ENCODE measurements around the gene FBXW4. TPM values are rescaled to one million over a fixed set of nuclear protein-coding genes. Genes with fewer than 3 reads are reported as not detected.

The FBXW4 gene
- total RNA-seq, 1 donor, result 78.9 TPM

DNA sequence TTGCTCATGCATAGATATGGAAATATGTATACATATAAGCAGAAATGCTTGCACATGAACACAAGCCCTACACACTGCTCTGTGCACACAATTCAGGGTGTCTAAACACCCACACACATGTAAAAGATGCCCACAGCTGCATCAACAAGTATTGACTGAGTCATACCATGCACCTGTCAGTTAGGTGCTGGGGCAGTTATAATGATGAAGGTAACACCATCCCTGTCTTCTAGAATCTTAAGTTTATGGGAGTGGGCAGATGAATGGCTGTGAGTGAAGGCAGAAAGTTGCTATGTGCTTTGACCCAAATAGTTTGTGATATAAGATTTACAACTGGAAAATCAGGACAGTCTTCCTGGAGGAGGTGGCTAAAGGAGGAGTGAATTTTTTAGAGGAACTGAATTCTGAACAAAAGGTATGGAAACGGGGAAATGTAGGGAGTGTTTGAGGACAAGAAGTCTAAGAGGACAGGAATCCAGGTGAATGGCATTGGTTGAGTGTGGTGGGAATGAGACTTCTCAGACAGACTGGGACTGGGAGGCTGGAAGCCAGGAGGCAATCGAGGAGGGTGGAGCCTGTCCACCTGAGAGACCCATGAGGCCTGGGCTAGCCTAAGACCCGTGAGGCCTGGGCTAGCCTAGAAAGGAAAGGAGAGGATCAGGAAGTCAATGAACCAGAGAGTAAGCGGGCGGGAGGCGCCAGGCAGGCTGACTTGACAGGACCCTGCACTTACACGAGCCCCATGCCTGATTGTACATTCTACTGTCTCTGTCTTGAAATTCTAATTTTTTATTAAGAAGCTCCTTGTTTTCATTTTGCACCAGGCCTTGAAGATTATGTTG is 127.6 kb downstream of the FBXW4 start:
- Histone ChIP-seq H3K27me3 (ENCODE audit: insufficient read depth, low read length) (peaks cover 46% of the 10 kb centered on the region), H3K9me3 (ENCODE audit: low read depth, low read length) (no peaks in the 10 kb centered on the region), H3K4me3 (ENCODE audit: low read length) (no peak overlapping the region), H3K4me1 (ENCODE audit: insufficient read depth, low read length) (peaks cover 23% of the 10 kb centered on the region)

DNA sequence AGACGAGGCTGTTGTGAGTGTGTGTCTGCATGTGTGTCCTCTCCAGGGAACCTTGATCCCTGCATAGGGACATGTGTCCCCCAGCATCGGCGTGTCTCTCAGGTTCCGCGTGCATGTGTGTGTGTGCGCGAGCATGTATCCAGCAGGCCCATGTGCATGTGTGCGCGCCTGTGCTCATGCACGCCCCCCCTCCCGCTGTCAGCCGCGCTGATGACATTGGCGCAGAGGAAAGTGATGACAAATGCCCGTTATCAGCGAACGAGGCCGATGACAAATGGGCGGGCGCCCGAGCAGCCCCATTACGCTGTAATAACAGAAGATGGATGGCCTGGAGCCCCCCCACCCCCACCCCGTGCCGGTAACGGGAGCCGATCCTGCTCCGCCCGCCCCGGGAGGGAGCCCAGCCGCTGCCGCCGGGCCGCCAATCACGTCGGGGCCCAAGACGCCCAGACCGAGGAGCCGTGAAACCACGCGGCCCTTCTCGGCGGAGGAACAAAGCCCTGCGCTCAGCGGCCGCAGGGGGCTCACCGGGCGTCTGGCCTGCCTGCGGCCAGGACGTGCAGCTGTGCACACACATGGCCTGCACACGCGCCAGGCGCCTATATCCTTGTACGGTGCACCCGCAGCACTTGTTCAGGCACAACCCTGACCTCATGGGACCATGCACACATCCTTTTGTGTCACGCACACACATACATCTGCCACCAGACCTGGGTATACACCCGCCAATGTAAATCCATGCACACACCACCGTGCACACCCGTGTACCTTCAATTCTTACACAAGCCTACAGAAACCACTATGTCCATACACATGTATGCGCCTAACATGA is 128.4 kb downstream of the FBXW4 start:
- Histone ChIP-seq H3K4me1 (ENCODE audit: insufficient read depth, low read length) (peaks cover 23% of the 10 kb centered on the region), H3K4me3 (ENCODE audit: low read length) (no peak overlapping the region), H3K9me3 (ENCODE audit: low read depth, low read length) (no peaks in the 10 kb centered on the region), H3K27me3 (ENCODE audit: insufficient read depth, low read length) (peaks cover 46% of the 10 kb centered on the region)

DNA sequence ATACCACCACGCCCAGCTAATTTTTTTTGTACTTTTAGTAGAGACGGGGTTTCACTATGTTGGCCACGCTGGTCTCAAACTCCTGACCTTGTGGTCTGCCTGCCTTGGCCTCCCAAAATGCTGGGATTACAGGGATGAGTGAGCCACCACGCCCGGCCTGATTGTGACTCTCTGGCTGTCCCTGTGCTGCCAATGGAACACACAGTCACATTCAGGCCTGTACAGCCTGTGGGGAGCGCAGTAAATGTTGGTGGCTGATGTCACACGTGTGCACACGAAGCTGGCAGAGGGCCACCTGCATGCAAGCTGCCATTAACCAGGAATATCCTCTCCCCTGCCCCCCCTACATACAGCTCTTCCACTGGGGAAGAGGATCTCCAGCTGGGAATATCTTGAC is 129.0 kb downstream of the FBXW4 start:
- peaks cover 46% of the 10 kb centered on the region for H3K27me3 ChIP-seq (ENCODE audit: insufficient read depth, low read length)
- H3K4me1 ChIP-seq (ENCODE audit: insufficient read depth, low read length), result peaks cover 20% of the 10 kb centered on the region
- H3K9me3 ChIP-seq (ENCODE audit: low read depth, low read length), result no peaks in the 10 kb centered on the region
- no peak overlapping the region for H3K4me3 ChIP-seq (ENCODE audit: low read length)

DNA sequence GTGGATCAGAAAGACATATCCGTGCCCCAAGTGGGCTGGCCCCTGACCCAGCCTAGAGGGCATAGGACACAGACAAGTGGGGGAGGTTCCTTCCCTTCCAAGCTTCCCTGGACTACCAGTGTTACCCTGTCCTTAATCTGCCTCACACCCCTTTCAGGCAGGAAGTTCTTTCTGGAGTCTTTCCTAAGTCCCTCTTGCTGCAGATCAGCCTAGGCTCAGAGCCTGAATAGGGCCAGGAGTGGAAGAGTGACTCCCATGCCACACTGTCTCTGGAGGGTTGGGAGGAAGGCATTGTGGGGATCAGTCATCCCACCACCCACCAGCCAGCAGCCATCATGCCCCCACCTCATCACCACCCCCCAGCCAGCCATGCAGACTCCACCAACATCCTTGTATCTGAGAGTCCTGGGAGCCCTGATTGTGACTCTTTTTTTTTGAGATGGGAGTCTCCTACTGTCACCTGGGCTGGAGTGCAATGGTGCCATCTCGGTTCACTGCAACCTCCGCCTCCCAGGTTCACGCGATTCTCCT is 129.5 kb downstream of the FBXW4 start:
- H3K4me3 ChIP-seq (ENCODE audit: low read length), result no peak overlapping the region
- peaks cover 46% of the 10 kb centered on the region for H3K27me3 ChIP-seq (ENCODE audit: insufficient read depth, low read length)
- H3K9me3 ChIP-seq (ENCODE audit: low read depth, low read length), result no peaks in the 10 kb centered on the region

DNA sequence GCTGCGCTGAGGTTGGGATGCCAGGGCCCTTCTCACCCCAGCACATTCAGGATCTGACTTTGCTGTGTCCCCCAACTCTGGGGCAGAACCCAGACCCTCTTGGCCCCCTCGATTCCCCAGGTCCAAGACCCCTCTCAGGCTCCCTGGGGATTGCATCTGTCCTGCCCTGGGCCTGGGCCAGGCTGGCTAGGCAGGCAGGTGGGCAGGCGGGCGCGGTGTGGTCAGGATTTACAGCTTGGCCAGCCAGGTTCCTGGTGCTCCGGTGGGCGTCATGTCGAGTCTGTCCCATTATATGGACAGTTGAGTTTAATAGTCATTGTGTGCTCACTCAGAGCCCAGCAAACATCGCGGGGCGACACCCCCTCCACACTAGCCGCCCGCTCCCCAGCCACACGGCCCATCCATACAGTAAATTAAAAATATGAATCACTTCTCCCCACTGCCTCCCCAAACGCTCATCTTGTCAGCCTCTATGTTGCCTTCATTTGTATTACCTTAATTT is 130.4 kb downstream of the FBXW4 start:
- peaks cover 7% of the 10 kb centered on the region for H3K4me1 ChIP-seq (ENCODE audit: insufficient read depth, low read length)
- H3K27me3 ChIP-seq (ENCODE audit: insufficient read depth, low read length), result peaks cover 42% of the 10 kb centered on the region
- no peak overlapping the region for H3K4me3 ChIP-seq (ENCODE audit: low read length)
- no peaks in the 10 kb centered on the region for H3K9me3 ChIP-seq (ENCODE audit: low read depth, low read length)

More for the DNA sequence above, 129.5 kb downstream of the FBXW4 start:
- H3K4me1 ChIP-seq (ENCODE audit: insufficient read depth, low read length), result peaks cover 15% of the 10 kb centered on the region

DNA sequence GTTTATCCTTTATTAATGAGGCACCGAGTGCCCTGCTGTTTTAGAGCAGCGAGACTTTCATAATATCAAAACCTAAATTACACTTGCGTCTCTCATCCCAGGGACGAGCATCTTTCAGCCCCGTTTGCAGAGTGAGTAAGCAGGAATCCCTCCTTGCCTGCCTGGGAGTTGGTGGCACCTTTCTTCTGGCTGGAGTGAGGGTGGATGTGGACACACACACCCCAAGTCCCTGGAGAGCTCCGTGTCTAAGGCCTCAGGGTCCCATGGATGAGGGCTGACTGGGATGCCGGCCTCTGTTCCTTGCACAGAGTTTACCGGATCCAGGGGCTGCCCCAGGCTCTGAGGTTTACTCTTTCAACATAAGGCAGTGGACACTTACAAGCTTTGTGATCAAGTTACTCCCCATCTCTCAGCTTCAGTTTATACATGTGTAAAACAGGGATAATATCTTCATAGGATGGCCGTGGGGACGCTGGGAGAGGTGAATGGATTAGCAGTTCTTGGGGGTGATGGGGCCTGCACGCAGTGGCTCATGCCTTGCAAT is 131.4 kb downstream of the FBXW4 start:
- Histone ChIP-seq H3K9me3 (ENCODE audit: low read depth, low read length) (no peaks in the 10 kb centered on the region), H3K27me3 (ENCODE audit: insufficient read depth, low read length) (peaks cover 36% of the 10 kb centered on the region), H3K4me3 (ENCODE audit: low read length) (no peak overlapping the region), H3K4me1 (ENCODE audit: insufficient read depth, low read length) (peaks cover 3% of the 10 kb centered on the region)

DNA sequence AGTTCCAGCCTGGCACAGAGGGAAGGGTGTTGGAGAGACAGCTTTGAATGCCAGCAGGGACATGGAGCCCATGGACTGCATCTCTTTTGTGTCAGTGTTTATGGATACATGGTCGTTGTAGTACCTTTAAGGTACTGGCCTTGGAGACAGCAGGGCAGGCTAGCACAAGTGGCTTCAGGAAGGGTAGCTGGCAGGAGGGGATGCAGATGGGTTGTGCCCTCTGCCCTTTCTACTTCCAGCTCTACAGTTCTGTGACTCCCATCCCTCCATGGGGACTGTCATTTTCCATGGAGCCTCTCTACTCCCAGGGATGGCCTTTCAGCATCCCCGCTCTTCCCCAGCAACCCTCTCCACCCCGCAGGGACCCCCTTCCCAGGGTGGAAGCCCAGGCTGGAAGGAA is 132.0 kb downstream of the FBXW4 start:
- H3K4me1 ChIP-seq (ENCODE audit: insufficient read depth, low read length), result peaks cover 8% of the 10 kb centered on the region
- peaks cover 30% of the 10 kb centered on the region for H3K27me3 ChIP-seq (ENCODE audit: insufficient read depth, low read length)
- no peak overlapping the region for H3K4me3 ChIP-seq (ENCODE audit: low read length)
- H3K9me3 ChIP-seq (ENCODE audit: low read depth, low read length), result no peaks in the 10 kb centered on the region

DNA sequence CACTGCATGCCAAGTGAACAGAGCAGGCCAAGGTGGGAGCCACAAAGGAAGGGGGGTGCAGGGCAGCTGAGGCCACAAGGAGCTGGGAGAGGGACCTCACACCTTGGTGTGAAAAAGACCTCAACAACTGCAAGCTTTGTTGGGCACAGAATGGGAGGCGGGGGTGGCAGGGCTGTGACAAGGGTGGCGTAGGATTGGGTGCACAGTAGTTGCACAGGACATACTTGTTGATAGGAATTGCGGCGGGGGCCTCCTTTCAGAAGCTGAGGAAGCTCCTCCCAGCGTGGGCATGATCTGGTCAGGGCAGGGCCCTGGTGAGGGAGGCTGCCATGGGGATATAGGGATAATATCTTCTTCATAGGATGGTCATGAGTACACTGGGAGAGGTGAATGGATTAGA is 132.7 kb downstream of the FBXW4 start:
- H3K4me1 ChIP-seq (ENCODE audit: insufficient read depth, low read length), result peaks cover 9% of the 10 kb centered on the region
- no peaks in the 10 kb centered on the region for H3K9me3 ChIP-seq (ENCODE audit: low read depth, low read length)
- peaks cover 22% of the 10 kb centered on the region for H3K27me3 ChIP-seq (ENCODE audit: insufficient read depth, low read length)
- H3K4me3 ChIP-seq (ENCODE audit: low read length), result no peak overlapping the region

DNA sequence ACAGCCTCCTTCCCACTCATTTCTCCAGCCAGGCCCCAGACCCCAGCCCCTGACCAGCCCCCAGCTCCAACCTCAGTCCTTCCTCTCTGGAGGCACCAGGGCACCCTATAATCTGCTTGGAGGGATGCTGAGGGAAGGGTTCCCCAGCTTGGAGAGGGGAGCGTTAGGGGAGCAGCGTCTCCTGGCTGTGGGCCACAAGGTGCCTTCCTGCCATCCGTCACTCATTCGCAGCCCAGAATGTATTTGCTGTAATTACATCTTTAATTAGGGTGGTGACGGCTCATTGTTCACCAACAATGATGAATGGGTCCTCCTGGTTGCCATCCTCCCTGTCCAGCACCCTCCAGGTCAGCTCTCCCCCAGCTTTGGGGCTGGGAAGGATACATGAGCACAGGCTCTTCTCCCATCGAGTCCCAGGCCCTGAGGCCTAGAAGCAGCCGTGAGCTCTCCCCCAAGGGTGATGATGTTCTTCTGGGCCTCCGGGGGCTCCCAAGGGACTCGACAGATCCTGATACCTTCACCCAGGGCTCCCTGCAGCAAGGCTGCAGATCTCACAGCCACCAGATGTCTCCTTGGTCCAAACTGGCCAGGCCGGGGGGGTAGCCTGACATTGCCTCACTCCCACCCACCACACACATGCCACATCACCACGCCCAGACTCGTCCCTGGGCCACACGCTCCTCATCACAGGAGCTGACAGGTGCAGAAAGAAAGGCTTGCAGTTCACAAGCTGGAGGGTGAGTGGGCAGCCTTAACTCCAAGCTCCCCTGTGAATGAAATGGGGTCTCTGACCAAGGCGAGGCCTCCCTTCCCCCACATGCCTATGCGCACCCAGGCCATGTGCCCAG is 133.7 kb downstream of the FBXW4 start:
- no peaks in the 10 kb centered on the region for H3K9me3 ChIP-seq (ENCODE audit: low read depth, low read length)
- peaks cover 13% of the 10 kb centered on the region for H3K27me3 ChIP-seq (ENCODE audit: insufficient read depth, low read length)
- no peak overlapping the region for H3K4me3 ChIP-seq (ENCODE audit: low read length)
- H3K4me1 ChIP-seq (ENCODE audit: insufficient read depth, low read length), result peaks cover 6% of the 10 kb centered on the region

Other genes starting within 250 kb of the FBXW4 start
- gene POLL, start 106.9 kb downstream of the FBXW4 start, total RNA-seq, result 10.3 TPM
- 3.8 TPM for gene DPCD, start 106.8 kb downstream of the FBXW4 start, total RNA-seq
- not detected for gene FGF8, start 80.9 kb upstream of the FBXW4 start, total RNA-seq
- 28.5 TPM for gene NPM3, start 88.3 kb upstream of the FBXW4 start, total RNA-seq
- gene OGA, start 123.3 kb upstream of the FBXW4 start, total RNA-seq, result 346 TPM
- 4.1 TPM for gene KCNIP2, start 148.6 kb upstream of the FBXW4 start, total RNA-seq

Data from mononuclear cell (primary cell).